Calu3 (cell line): ENCODE measurements around the gene COX4I2. TPM values are rescaled to one million over a fixed set of nuclear protein-coding genes. Genes with fewer than 3 reads are reported as not detected.
A peak's percentile ranks its signal among the peaks of the same experiment; 100 is the strongest.

Experiments used
- Bru-seq: library from RNA; stranded (reverse); fragments of 400-500 nt; gene quantifications from one replicate; lab custom pipeline; 2021; lab: Mats Ljungman, UMichigan
- BruChase-seq, 2 experiments: library from RNA; stranded (reverse); fragments of 400-500 nt; gene quantifications; one replicate each; lab custom pipeline; 2021; lab: Mats Ljungman, UMichigan
- BruUV-seq: library from RNA; stranded (reverse); fragments of 400-500 nt; replicated peaks from 2 replicates; lab custom pipeline; 2021; lab: Mats Ljungman, UMichigan
- CTCF ChIA-PET: fragments of 300-600 bp; sonication (Branson Sonifier 250); formaldehyde crosslinking; loops from one replicate; lab custom pipeline; 2022; ENCODE audit warnings: antibody characterized with exemption; lab: Charles Lee
- DNase-seq: peaks from one replicate; pipeline ENCODE4 v3.0.0; 2022
- H3K27ac Mint-ChIP-seq: one replicate; pipeline ENCODE4 v1.8.0; 2022; ENCODE audit warnings: mixed read lengths; ENCODE audit not compliant: unreplicated experiment
- H3K27me3 Mint-ChIP-seq: one replicate; pipeline ENCODE4 v1.8.0; 2022; ENCODE audit warnings: mixed read lengths; ENCODE audit not compliant: unreplicated experiment
- H3K36me3 Mint-ChIP-seq: one replicate; pipeline ENCODE4 v1.8.0; 2022; ENCODE audit warnings: mild to moderate bottlenecking, moderate library complexity, mixed read lengths; ENCODE audit not compliant: insufficient read depth, unreplicated experiment
- H3K4me1 Mint-ChIP-seq: one replicate; pipeline ENCODE4 v1.8.0; 2022; ENCODE audit warnings: mild to moderate bottlenecking, low read depth, mixed read lengths; ENCODE audit not compliant: unreplicated experiment
- H3K4me3 Mint-ChIP-seq: one replicate; pipeline ENCODE4 v1.8.0; 2022; ENCODE audit warnings: mild to moderate bottlenecking, low read depth, moderate library complexity, mixed read lengths; ENCODE audit not compliant: unreplicated experiment
- H3K9me3 Mint-ChIP-seq: one replicate; pipeline ENCODE4 v1.8.0; 2022; ENCODE audit warnings: low read depth, mixed read lengths; ENCODE audit not compliant: unreplicated experiment
- CTCF ChIP-seq: fragments of 200-600 bp; IDR thresholded peaks from one replicate; pipeline ENCODE4 v1.8.0; 2022; ENCODE audit warnings: antibody characterized with exemption; ENCODE audit not compliant: unreplicated experiment
- intact Hi-C: fragments of 100-400 bp; cut with micrococcal nuclease; formaldehyde crosslinking; loops from one replicate; pipeline ENCODE4 v1.10.0; 2022; ENCODE audit not compliant: unreplicated experiment
- long read RNA-seq: library from polyadenylated mRNA; stranded (forward); transcript quantifications from one replicate; pipeline ENCODE4 v2.0.0, GENCODE V29; 2022
- total RNA-seq: library from RNA; stranded (reverse); gene quantifications from 2 replicates; pipeline ENCODE4 v1.2.3, GENCODE V29; 2022

COX4I2 gene
- total RNA-seq (not detected in 2 replicates), Bru-seq, nascent RNA (not detected), BruChase-seq, experiment 1, labeled RNA remaining after a 6-hour chase (percentile 9 among the genes with signal in this experiment), BruChase-seq, experiment 2, labeled RNA remaining after a 2-hour chase (percentile 9 among the genes with signal in this experiment)
- long read RNA-seq = 0 reads

GRCh38 chr20:31637660-31638059 is at the start of gene COX4I2:
TSS of gene COX4I2 (plus strand) at chr20:31637912. CDS start at chr20:31639018, 1,106 bp downstream.
- Mint-ChIP-seq H3K36me3 (no peaks in the 10 kb centered on the region), H3K4me3 (no peak within 1 kb of the TSS), H3K9me3 (no peaks in the 10 kb centered on the region), H3K4me1 (no peaks in the 10 kb centered on the region), H3K27ac (no peak within 1 kb of the TSS), H3K27me3 (peaks cover 13% of the 10 kb centered on the region)
- DNase-seq = no peak
- no TSS peak for BruUV-seq
- no peak for TF ChIP-seq CTCF
- CTCF ChIA-PET = interaction anchor here (1.1 kb wide), 1 partner anchor 86 kb away, joined by 3 read pairs; no protein-coding TSS in a partner anchor
- intact Hi-C loops = no loop called here

- no peak for TF ChIP-seq CTCF
- CTCF ChIA-PET = interaction anchor here (0.9 to 1.7 kb wide), 5 partner anchors 12 to 23 kb away, joined by 3 to 15 read pairs (median 4); partner anchors contain the start of gene ID1
- no peaks in the 10 kb centered on the region for H3K9me3 Mint-ChIP-seq
- DNase-seq = no peak
- no peak overlapping the region for H3K4me3 Mint-ChIP-seq
- H3K4me1 Mint-ChIP-seq = peaks cover 40% of the 10 kb centered on the region
- intact Hi-C loops = no loop called here
- no peak overlapping the region for H3K27ac Mint-ChIP-seq
- H3K36me3 Mint-ChIP-seq = peaks cover 36% of the 10 kb centered on the region
- no TSS peak for BruUV-seq
- no peaks in the 10 kb centered on the region for H3K27me3 Mint-ChIP-seq
Observed at GRCh38 chr20:31590717-31591225, 46.9 kb upstream of the COX4I2 start.

- H3K27me3 Mint-ChIP-seq = no peaks in the 10 kb centered on the region
- peak overlapping the region; percentile 80 for H3K27ac Mint-ChIP-seq
- no peaks in the 10 kb centered on the region for H3K9me3 Mint-ChIP-seq
- CTCF ChIA-PET = interaction anchor here (0.6 to 2.1 kb wide), 12 partner anchors 8 to 145 kb away, joined by 3 to 57 read pairs (median 18); partner anchors contain the start of gene ID1
- DNase-seq = peak; percentile 100
- H3K4me3 Mint-ChIP-seq = peak overlapping the region; percentile 75
- no TSS peak for BruUV-seq
- peak; percentile 30 for TF ChIP-seq CTCF
- intact Hi-C loops = loop anchor here (1.0 to 2.0 kb wide), 3 partner anchors 15 to 33 kb away; no protein-coding TSS in a partner anchor
- peaks cover 36% of the 10 kb centered on the region for H3K36me3 Mint-ChIP-seq
- H3K4me1 Mint-ChIP-seq = peaks cover 52% of the 10 kb centered on the region
Observed at GRCh38 chr20:31593221-31594001, 44.3 kb upstream of the COX4I2 start.

- BruUV-seq = no TSS peak
- intact Hi-C loops = no loop called here
- peak overlapping the region; percentile 75 for H3K4me3 Mint-ChIP-seq
Observed at GRCh38 chr20:31594002-31594557, 43.6 kb upstream of the COX4I2 start.

More at GRCh38 chr20:31594002-31594557, 43.6 kb upstream of the COX4I2 start:
- Mint-ChIP-seq H3K9me3 (no peaks in the 10 kb centered on the region), H3K27me3 (no peaks in the 10 kb centered on the region), H3K27ac (peak overlapping the region; percentile 80), H3K4me1 (peaks cover 48% of the 10 kb centered on the region), H3K36me3 (peaks cover 32% of the 10 kb centered on the region)
- CTCF ChIA-PET = interaction anchor here (0.6 to 2.3 kb wide), 13 partner anchors 9 to 34 kb away, joined by 3 to 57 read pairs (median 14); partner anchors contain the start of gene ID1
- DNase-seq = no peak
- no peak for TF ChIP-seq CTCF
